GM10847 (cell line): ENCODE data around the gene NUDT14.

ENCODE experiments used
- POLR2A ChIP-seq: IDR thresholded peaks from 2 replicates; pipeline ENCODE4 v1.6.1; 2011; ENCODE audit not compliant: insufficient read length; ENCODE audit errors: extremely low read depth

NUDT14 gene

DNA sequence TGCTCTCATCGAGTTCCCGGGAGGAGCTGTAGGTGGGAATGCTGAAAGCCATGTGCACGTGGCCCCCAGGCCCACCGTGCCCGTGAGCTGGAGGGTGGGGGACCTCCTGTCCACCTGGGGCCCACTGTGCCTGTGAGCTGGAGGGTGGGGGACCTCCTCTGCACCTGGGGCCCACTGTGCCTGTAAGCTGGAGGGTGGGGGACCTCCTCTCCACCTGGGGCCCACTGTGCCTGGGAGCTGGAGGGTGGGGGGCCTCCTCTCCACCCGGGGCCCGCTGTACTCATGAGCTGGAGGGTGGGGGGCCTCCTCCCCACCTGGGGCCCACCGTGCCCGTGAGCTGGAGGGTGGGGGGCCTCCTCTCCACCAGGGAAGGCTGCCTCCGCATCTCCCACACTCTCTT is 13.9 kb upstream of the NUDT14 start:
- TF ChIP-seq POLR2A = no peak

DNA sequence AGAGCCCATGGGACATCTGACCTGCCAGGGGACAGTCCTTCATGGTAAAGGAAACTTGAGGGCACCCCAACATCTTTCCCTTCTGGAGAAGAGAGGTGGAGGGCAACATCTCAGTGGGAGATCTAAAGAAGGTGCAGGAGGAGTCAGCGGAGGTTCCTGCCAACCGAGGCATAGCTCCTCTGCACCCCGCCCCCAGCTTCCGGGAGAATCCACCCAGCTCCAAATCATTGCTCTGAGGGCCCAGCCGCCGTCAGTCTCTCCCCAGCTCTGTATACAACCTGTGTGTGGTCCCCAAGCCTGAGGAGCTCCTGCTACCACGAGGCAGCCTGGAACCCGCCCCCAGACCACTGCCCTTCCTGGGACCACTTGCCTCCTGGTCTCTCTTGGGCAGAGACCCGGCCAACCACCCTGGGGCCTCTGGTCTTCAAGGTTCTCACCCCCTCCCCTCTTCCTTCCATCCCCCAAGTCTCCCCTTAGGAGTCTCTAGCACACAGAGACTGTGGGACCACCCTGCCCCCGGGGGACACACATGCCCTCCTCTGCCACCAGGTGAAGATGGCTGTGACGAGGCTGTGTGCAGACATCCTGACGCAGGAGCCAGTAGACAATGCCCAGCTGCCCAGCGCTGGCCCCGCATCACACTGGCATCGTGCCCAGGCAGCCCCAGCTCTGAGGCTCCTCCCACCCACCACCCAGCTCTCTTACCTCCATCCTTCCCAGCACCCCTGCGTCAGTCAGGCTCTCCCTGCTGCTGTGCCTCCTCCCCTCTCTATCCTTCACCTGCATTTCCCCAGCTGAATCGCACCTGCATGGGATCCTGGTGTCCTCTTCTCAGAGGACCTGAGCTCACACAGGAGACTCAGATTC is 13.0 kb upstream of the NUDT14 start:
- TF ChIP-seq POLR2A = no peak

DNA sequence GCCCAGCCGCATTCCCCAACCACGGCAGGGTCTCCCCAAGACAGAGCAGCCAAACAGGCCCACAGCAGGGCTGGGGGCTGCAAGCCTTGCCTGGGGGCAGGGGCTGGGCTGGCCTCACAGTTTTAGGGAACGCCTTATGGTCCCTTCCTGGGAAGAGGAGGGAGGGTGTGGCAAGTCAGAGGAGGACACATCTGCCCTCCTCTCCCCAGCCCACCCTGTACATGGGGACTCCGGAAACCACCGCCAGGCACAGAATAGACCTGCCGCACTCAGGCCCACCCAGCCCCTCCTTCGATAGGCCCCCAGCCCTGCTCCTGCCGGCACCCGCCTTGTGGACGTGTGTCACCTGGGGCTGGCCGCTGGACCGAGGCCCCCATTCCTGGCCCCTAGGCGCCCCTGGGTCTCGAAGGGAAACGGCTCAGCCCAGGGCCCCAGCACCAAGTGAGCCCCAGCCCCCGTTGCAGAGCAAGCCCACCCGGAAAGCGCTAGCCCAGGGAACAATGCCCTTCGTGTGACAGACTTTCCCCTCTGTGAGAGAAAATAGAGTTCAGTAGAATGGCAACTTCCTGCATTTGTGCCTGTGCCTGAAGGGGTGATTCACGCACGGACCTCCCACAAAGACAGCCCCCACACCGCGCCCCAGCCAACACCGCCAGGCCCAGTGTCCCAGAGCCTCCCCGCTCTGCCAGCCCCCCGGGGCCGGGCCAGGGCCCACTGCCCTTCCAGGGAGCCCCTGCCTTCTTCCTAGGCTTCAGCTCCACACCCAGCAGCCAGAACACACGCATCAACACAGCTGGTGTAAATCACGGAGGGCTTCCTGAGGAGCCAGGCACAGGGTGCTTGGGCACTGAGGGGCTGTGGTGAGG is 12.0 kb upstream of the NUDT14 start:
- TF ChIP-seq POLR2A = no peak

DNA sequence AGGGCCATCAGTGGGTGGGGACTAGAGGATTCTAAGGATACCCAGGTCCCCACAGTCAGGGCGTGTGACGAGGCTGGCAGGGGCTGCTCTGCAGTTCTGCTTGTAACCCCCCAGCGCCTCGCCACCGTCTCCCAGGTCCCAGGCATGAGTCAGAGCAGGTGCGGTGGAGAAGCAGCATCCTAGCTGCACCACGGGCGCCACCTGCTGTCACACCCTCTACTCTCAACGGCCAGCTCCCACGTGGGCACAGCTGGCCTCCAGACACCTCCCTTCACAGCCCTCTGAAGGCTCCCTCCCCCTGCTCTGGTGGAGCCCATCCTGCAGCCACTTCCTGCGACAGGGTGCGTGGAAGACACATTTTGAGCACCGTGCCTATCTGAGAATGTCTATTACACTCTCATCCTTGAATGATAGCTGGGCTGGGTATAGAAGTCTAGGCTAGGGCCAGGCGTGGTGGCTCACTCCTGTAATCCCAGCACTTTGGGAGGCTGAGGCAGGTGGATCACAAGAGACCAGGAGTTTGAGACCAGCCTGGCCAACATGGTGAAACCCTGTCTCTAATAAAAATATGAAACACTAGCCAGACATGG is 6.9 kb upstream of the NUDT14 start:
- no peak for TF ChIP-seq POLR2A

DNA sequence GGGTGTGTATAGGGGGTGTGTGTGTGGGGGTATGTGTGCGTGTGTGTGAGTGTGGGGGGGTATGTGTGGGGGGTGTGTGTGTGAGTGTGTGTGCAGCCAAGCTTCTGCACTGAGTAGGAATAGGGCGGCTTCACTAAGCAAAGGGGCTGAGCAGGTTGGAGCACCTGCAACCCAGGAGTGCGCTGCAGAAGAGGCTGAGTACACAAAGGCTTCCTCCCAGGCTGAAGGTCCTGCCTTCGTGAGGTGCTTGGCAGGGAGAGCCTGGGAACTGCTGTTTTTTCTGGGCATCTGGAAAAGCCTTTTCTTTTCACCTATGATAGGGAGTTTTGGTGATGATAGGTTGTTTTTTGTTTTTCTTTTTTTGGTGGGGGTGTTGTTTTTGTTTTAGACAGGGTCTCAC is 6.0 kb upstream of the NUDT14 start:
- no peak for TF ChIP-seq POLR2A

DNA sequence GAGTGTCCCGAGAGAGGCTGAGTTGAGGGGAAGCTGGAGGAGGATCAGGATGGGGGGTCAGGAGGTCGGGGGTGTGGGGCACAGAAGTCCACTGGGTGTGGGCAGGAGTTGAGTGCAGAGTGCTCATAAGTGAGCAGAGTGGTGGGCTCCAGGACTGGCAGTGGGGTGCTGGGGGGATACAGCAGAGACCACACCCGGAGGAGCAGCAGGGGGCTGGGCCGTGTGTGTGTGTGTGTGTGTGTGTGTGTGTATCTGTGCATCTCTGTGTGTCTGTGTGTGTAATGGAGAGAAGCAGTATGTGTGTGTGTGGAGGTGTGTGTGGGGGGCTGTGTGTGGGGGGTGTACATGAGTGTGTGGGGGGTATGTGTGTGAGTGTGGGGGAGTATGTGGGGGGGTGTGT is 4.9 kb upstream of the NUDT14 start:
- TF ChIP-seq POLR2A = no peak

DNA sequence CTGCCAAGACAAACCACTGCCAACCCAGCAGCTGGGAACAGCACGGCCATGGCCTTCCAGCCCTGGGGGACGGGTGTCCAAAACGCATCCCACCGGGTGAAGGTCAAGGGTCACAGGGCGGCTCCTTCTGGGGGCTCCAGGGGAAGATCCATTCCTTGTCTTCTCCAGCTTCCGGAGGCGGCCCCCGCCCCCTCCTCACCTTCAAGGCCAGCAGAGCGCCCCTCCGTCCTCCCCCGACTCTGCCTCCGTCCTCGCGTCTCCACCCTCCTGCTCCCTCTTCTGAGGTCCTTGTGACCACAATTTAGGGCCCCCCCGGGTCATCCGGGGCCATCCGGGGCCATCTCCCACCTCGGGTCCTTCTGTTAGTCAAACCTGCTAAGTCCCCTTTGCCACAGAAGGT is 3.9 kb upstream of the NUDT14 start:
- TF ChIP-seq POLR2A = no peak

DNA sequence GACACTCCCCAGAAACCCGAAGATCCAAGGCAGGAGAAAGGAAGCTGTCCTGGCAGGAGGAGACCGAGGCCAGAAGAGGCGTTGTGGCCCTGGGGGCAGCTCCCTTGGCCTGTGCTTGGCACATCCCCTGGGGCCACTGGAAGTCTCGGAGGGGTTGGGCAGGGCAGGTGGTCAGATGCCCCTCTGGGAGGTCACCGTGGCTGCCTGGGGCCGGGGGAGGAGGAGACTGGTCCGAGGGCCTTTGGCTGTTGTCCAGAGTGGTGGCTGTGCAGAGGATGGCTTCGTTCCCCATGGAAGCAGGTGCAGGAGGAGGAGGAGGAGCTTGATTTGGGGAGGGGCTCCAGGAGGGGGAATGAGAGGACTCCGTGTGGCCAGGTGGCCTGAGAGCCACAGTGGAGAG is 3.3 kb upstream of the NUDT14 start:
- TF ChIP-seq POLR2A = no peak

DNA sequence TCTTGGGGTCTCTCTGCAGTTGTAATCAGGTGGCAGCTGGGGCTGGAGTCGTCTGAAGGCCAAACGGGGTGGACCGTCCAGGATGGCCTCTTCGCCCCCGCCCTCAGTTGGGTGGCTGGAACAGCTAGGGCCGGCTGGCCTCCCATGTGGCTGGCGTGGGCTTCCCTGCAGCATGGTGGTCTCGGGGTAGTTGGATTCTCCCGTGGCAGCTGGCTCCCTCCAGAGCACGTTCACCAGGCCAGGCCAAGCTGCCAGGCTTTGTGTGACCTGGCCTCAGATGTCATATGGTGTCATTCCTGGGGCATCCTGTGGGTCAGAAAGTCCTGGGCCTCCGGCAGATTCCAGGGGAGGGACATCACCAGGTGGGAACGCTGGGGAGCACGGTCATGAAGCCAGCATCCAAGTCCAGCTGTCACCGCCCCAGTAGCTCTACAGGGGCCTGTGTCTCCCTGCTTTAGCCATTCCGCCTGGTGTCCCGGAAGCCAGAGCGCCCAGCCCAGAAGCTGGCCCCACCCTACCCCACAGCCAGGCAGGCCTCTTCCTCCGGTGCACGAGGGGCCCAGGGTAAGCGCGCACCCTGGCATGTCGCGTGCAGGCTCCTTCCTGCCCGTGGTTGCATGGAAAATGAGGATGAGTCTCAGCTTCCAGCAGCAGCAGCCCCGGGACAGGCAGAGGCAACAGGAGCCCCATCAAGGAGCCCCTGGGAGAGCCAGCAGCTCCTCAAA is 1.3 kb upstream of the NUDT14 start:
- no peak for TF ChIP-seq POLR2A

DNA sequence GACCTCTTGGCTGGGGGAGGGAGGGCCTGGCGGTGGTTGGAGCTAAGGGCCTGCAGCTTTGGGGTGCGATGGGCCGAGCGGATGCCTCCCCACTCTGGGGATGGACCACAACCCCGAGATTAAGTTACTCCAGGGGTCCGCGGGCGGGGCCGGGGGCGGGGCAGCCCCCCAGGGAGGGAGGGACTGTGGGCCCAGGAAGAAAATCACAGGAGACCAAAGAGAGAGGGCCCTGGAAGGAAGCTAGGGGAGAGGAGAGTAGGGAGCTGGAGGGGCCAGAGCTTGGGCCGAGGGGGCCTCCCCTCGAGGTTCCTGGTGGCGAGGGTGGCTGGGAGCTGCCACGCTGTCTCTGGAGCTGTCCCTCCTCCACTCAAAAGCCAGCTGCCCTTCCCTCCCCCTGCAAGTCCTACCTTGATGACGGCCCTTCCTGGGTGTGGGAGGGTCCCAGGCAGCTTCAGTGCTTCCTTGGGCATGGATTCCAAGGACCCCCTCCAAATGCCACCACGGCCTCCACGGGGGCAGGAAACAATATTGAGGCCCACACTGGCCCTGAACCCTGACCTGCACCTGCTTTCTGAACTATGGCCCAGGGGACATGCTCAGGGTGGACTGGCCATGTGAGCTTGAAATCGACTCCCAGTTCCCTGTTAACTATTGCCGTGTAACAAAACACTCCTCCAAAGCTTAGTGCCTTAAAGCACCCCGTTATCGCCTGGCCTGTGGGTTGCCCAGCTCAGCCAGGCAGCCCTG is 610 bp upstream of the NUDT14 start:
- no peak for TF ChIP-seq POLR2A

DNA sequence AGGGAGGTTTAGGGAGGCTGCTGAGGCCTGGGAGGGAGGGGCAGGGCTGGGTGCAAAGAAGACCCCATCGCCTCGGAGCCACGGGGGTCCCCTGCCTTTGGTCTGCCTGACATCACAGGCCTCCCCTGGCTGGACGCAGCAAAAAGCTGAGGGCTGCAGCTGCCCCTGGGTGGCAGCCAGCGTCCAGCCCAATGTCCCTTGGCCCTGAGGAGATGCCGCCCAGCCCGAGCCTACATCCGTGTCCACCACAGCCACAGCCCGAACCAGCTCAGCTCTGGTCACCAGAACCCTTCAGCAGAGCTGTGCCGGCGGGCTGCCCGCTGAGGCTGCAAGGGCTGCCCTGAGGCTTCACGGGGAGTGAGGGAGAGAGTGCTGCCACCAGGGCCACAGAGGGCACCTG is 1.9 kb downstream of the NUDT14 start:
- TF ChIP-seq POLR2A = no peak

DNA sequence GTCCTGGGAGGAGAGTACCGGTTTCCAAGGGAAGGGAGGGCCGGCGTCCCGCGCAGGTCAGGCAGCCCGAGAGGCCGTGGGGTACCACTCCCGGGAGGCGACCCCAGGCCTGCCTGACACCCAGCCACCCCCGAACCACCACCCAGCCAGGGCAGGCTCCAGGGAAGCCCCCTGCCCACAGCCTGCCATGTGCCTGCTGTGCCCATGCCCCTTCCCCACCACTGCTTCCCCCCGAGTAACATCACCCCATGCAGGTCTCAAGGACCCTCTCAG is 2.3 kb downstream of the NUDT14 start:
- TF ChIP-seq POLR2A = no peak

DNA sequence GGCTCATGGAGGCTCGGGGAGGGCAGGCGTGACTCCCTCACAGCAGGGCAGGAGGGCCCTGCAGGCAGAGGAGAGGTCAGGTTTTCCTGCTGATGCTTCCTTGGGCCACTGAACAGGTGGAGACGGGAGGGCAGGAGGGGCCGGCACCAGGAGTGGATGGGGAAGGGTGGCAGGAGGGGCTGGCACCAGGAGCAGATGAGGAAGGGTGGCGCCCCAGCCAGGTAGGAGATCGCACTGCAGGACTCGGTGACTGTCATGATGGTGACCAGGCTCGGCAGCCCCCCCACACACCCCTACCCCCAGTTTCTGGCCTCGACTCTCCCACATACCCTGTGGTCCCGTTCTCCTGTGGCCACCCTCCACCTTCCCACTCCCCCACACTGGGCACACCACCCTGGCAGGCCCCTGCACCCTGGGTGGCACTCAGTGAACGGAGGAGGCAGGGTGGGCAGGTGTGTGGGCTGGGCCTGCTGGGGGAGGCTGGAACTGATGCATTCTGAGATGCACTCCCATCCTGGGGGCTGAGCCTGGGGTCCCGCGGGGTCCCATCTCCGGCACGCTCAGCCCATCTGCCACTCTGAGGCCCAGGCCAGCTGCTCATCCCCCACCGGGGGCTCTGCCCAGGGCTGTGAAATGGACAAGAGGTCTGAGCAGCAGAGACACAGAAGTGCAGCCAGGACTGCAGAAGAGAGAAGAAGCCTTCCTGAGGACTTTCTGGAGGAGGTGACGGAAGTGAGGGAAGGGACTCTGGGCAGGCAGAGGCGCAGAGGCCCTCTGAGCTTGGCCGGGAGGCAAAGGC is 2.8 kb downstream of the NUDT14 start:
- TF ChIP-seq POLR2A = no peak

DNA sequence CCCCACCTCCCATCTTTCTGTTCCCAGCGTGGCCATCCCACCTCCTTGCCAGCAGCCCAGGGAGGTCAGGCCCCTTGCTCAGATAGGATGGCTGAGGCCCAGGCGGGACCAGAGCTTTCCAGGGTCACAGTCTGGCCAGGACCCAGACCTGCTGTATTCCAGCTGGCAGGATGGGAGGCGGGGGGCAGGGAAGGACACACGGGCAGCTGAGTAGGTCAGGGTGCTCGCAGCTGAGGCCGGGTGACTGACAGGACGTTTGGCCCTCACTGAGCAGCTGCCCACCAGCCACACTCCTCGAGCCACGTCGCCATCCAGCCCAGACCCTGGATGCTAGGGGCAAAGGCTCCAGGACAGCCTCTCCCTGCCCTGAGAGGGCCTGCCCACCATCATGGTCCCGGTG is 4.0 kb downstream of the NUDT14 start:
- TF ChIP-seq POLR2A = no peak
